ENCODE measurements around the gene SLC27A1. TPM values are rescaled to one million over a fixed set of nuclear protein-coding genes. Genes with fewer than 3 reads are reported as not detected.
"Not testable (repeated sequence)": the region's sequence is repeated elsewhere in the genome, so short reads cannot be mapped to it uniquely, and the experiment has no call there.

The SLC27A1 gene
- total RNA-seq, 3 donors from 2014 or later, result 1.5 to 2.1 (median 2.0) TPM

GRCh38 chr19:17488593-17489391 is 18.5 kb downstream of the SLC27A1 start:
- DNase-seq (peak; percentile 68), ATAC-seq (peak; percentile 97 to 98)
- H3K9me3 Mint-ChIP-seq, result no peaks in the 10 kb centered on the region
- H3K4me3 Mint-ChIP-seq, result peak overlapping the region; percentile 49
- H3K36me3 Mint-ChIP-seq (ENCODE audit: insufficient read depth), result no peaks in the 10 kb centered on the region
- H3K4me1 Mint-ChIP-seq (ENCODE audit: low read depth), result peaks cover 31% of the 10 kb centered on the region
- no peaks in the 10 kb centered on the region for H3K27me3 Mint-ChIP-seq (ENCODE audit: low read depth)

- ATAC-seq (no peak), DNase-seq (no peak)
- Mint-ChIP-seq H3K27me3 (ENCODE audit: low read depth) (no peaks in the 10 kb centered on the region), H3K36me3 (ENCODE audit: insufficient read depth) (no peaks in the 10 kb centered on the region), H3K4me1 (ENCODE audit: low read depth) (peaks cover 31% of the 10 kb centered on the region), H3K9me3 (no peaks in the 10 kb centered on the region), H3K4me3 (no peak overlapping the region)
Measured at GRCh38 chr19:17489392-17490030, 19.2 kb downstream of the SLC27A1 start.

- no peak overlapping the region for H3K4me3 Mint-ChIP-seq
- DNase-seq, result no peak
- no peak for ATAC-seq
Measured at GRCh38 chr19:17490411-17490810, 20.1 kb downstream of the SLC27A1 start.

GRCh38 chr19:17491287-17491686 is 21.0 kb downstream of the SLC27A1 start:
- ATAC-seq (no peak), DNase-seq (no peak)
- H3K27me3 Mint-ChIP-seq (ENCODE audit: low read depth), result no peaks in the 10 kb centered on the region
- no peaks in the 10 kb centered on the region for H3K36me3 Mint-ChIP-seq (ENCODE audit: insufficient read depth)
- H3K9me3 Mint-ChIP-seq, result no peaks in the 10 kb centered on the region
- no peak overlapping the region for H3K4me3 Mint-ChIP-seq
- H3K4me1 Mint-ChIP-seq (ENCODE audit: low read depth), result peaks cover 38% of the 10 kb centered on the region

More at GRCh38 chr19:17490411-17490810, 20.1 kb downstream of the SLC27A1 start:
- Mint-ChIP-seq H3K9me3 (no peaks in the 10 kb centered on the region), H3K27me3 (ENCODE audit: low read depth) (no peaks in the 10 kb centered on the region), H3K4me1 (ENCODE audit: low read depth) (peaks cover 31% of the 10 kb centered on the region), H3K36me3 (ENCODE audit: insufficient read depth) (no peaks in the 10 kb centered on the region)

- DNase-seq, result no peak
- no peak overlapping the region for H3K4me3 Mint-ChIP-seq
- peaks cover 20% of the 10 kb centered on the region for H3K4me1 Mint-ChIP-seq (ENCODE audit: low read depth)
- no peaks in the 10 kb centered on the region for H3K9me3 Mint-ChIP-seq
- no peaks in the 10 kb centered on the region for H3K36me3 Mint-ChIP-seq (ENCODE audit: insufficient read depth)
- ATAC-seq, result no peak
- no peaks in the 10 kb centered on the region for H3K27me3 Mint-ChIP-seq (ENCODE audit: low read depth)
Measured at GRCh38 chr19:17495639-17496296, 25.4 kb downstream of the SLC27A1 start.

GRCh38 chr19:17496337-17496997 is 26.1 kb downstream of the SLC27A1 start:
- Mint-ChIP-seq H3K36me3 (ENCODE audit: insufficient read depth) (no peaks in the 10 kb centered on the region), H3K9me3 (no peaks in the 10 kb centered on the region), H3K27me3 (ENCODE audit: low read depth) (no peaks in the 10 kb centered on the region), H3K4me3 (no peak overlapping the region), H3K4me1 (ENCODE audit: low read depth) (peaks cover 18% of the 10 kb centered on the region)
- ATAC-seq (peak; percentile 98 to 99), DNase-seq (peak; percentile 74)

GRCh38 chr19:17497149-17497798 is 26.9 kb downstream of the SLC27A1 start:
- no peaks in the 10 kb centered on the region for H3K9me3 Mint-ChIP-seq

GRCh38 chr19:17499025-17499424 is 28.7 kb downstream of the SLC27A1 start:
- ATAC-seq; H3K36me3 Mint-ChIP-seq (ENCODE audit: insufficient read depth): not testable (repeated sequence)

More at GRCh38 chr19:17497149-17497798, 26.9 kb downstream of the SLC27A1 start:
- no peak overlapping the region for H3K4me3 Mint-ChIP-seq
- H3K27me3 Mint-ChIP-seq (ENCODE audit: low read depth), result no peaks in the 10 kb centered on the region
- H3K4me1 Mint-ChIP-seq (ENCODE audit: low read depth), result peaks cover 15% of the 10 kb centered on the region
- H3K36me3 Mint-ChIP-seq (ENCODE audit: insufficient read depth), result no peaks in the 10 kb centered on the region
- no peak for ATAC-seq
- DNase-seq, result no peak

GRCh38 chr19:17499648-17500446 is 29.5 kb downstream of the SLC27A1 start:
- no peak for DNase-seq
- Mint-ChIP-seq H3K4me1 (ENCODE audit: low read depth) (peaks cover 15% of the 10 kb centered on the region), H3K27me3 (ENCODE audit: low read depth) (no peaks in the 10 kb centered on the region)

More at GRCh38 chr19:17499025-17499424, 28.7 kb downstream of the SLC27A1 start:
- not testable (repeated sequence) for DNase-seq; H3K4me3 Mint-ChIP-seq; H3K27me3 Mint-ChIP-seq (ENCODE audit: low read depth); H3K9me3 Mint-ChIP-seq
- peaks cover 15% of the 10 kb centered on the region for H3K4me1 Mint-ChIP-seq (ENCODE audit: low read depth)

GRCh38 chr19:17500447-17501198 is 30.3 kb downstream of the SLC27A1 start:
- no peaks in the 10 kb centered on the region for H3K36me3 Mint-ChIP-seq (ENCODE audit: insufficient read depth)
- DNase-seq, result no peak
- H3K27me3 Mint-ChIP-seq (ENCODE audit: low read depth), result no peaks in the 10 kb centered on the region
- H3K9me3 Mint-ChIP-seq, result no peaks in the 10 kb centered on the region
- peaks cover 14% of the 10 kb centered on the region for H3K4me1 Mint-ChIP-seq (ENCODE audit: low read depth)
- no peak overlapping the region for H3K4me3 Mint-ChIP-seq
- no peak for ATAC-seq

More at GRCh38 chr19:17499648-17500446, 29.5 kb downstream of the SLC27A1 start:
- Mint-ChIP-seq H3K36me3 (ENCODE audit: insufficient read depth) (no peaks in the 10 kb centered on the region), H3K9me3 (no peaks in the 10 kb centered on the region), H3K4me3 (no peak overlapping the region)
- ATAC-seq, result no peak

GRCh38 chr19:17503240-17503639 is 32.9 kb downstream of the SLC27A1 start:
- Mint-ChIP-seq H3K36me3 (ENCODE audit: insufficient read depth) (peaks cover 5% of the 10 kb centered on the region), H3K27me3 (ENCODE audit: low read depth) (no peaks in the 10 kb centered on the region), H3K9me3 (no peaks in the 10 kb centered on the region), H3K4me1 (ENCODE audit: low read depth) (peaks cover 12% of the 10 kb centered on the region), H3K4me3 (no peak overlapping the region)
- DNase-seq (no peak), ATAC-seq (no peak)

GRCh38 chr19:17504030-17504429 is 33.7 kb downstream of the SLC27A1 start:
- Mint-ChIP-seq H3K9me3 (no peaks in the 10 kb centered on the region), H3K4me3 (no peak overlapping the region), H3K27me3 (ENCODE audit: low read depth) (no peaks in the 10 kb centered on the region), H3K36me3 (ENCODE audit: insufficient read depth) (peaks cover 5% of the 10 kb centered on the region), H3K4me1 (ENCODE audit: low read depth) (peaks cover 15% of the 10 kb centered on the region)
- ATAC-seq, result no peak
- no peak for DNase-seq

All from activated T-cell treated with anti-CD3 and anti-CD28 coated beads, Interleukin-2, amount 50 U/mL, for 4 hours (primary cell).